Neural cell (in vitro differentiated cells): ENCODE measurements around the gene NHEJ1. TPM values are rescaled to one million over a fixed set of nuclear protein-coding genes. Genes with fewer than 3 reads are reported as not detected.

ENCODE experiments used
- H2AFZ ChIP-seq: fragments of 200-600, 300-800 bp; sonication (generic), shearing (Covaris generic); 2 replicates; pipeline ENCODE4 v1.6.0; 2014; ENCODE audit warnings: low read depth, mild to moderate bottlenecking, antibody characterized with exemption, low read length, moderate library complexity
- H3F3A ChIP-seq: fragments of 200-600 bp; shearing (Covaris generic); 2 replicates; pipeline ENCODE4 v1.6.1; 2016; ENCODE audit warnings: mild to moderate bottlenecking, moderate library complexity, mixed read lengths, antibody characterized with exemption, low read length; ENCODE audit not compliant: insufficient read depth, poor library complexity, severe bottlenecking
- H3K27ac ChIP-seq: fragments of 200-600, 300-800 bp; sonication (generic), shearing (Covaris generic); 2 replicates; pipeline ENCODE4 v1.5.1; 2014; ENCODE audit warnings: mild to moderate bottlenecking, low read length, moderate library complexity
- H3K27me3 ChIP-seq: fragments of 300-800, 200-600 bp; sonication (generic), shearing (Covaris generic); 2 replicates; pipeline ENCODE4 v1.6.0; 2014; ENCODE audit warnings: mild to moderate bottlenecking, low read depth, low read length, moderate library complexity; ENCODE audit not compliant: insufficient read depth
- H3K36me3 ChIP-seq: fragments of 300-800, 200-600 bp; sonication (generic), shearing (Covaris generic); 2 replicates; pipeline ENCODE4 v1.5.1; 2014; ENCODE audit warnings: mild to moderate bottlenecking, antibody characterized with exemption, low read length, moderate library complexity; ENCODE audit not compliant: insufficient read depth
- H3K4me2 ChIP-seq: fragments of 300-800, 200-600 bp; sonication (generic), shearing (Covaris generic); 2 replicates; pipeline ENCODE4 v1.6.0; 2014; ENCODE audit warnings: mild to moderate bottlenecking, low read length
- H3K4me3 ChIP-seq: fragments of 300-800, 200-600 bp; sonication (generic), shearing (Covaris generic); 2 replicates; pipeline ENCODE4 v1.5.1; 2014; ENCODE audit warnings: mild to moderate bottlenecking, low read length, moderate library complexity
- H3K79me2 ChIP-seq: fragments of 200-600 bp; shearing (Covaris generic); replicated peaks from 2 replicates; pipeline ENCODE4 v1.6.0; 2014; ENCODE audit warnings: mild to moderate bottlenecking, low read length, moderate library complexity; ENCODE audit not compliant: insufficient read depth
- H3K9ac ChIP-seq: fragments of 300-800, 200-600 bp; sonication (generic), shearing (Covaris generic); 2 replicates; pipeline ENCODE4 v1.6.1; 2016; ENCODE audit warnings: mild to moderate bottlenecking, low read length, mixed read lengths
- H3K9me2 ChIP-seq: fragments of 200-600 bp; shearing (Covaris generic); 2 replicates; pipeline ENCODE4 v1.6.1; 2016; ENCODE audit warnings: mild to moderate bottlenecking, low read length, mixed read lengths; ENCODE audit not compliant: insufficient read depth
- H3K9me3 ChIP-seq: fragments of 200-600, 300-800 bp; sonication (generic), shearing (Covaris generic); 2 replicates; pipeline ENCODE4 v1.6.1; 2016; ENCODE audit warnings: mild to moderate bottlenecking, mixed run types, low read length, moderate library complexity, mixed read lengths
- H4K20me1 ChIP-seq: fragments of 200-600 bp; shearing (Covaris generic); 2 replicates; pipeline ENCODE4 v1.6.1; 2016; ENCODE audit warnings: mild to moderate bottlenecking, mixed run types; ENCODE audit not compliant: insufficient read depth
- CTCF ChIP-seq: fragments of 450-650 bp; IDR thresholded peaks from 2 replicates; pipeline ENCODE4 v1.5.1; 2014; ENCODE audit warnings: antibody characterized with exemption, mild to moderate bottlenecking, moderate library complexity; ENCODE audit not compliant: poor library complexity, severe bottlenecking
- EP300 ChIP-seq: fragments of 450-650 bp; conservative IDR thresholded peaks from 2 replicates; pipeline ENCODE4 v1.6.1; 2014; ENCODE audit warnings: antibody characterized with exemption, mild to moderate bottlenecking, moderate library complexity; ENCODE audit not compliant: poor library complexity, severe bottlenecking
- EZH2 ChIP-seq: fragments of 200-600, 300-800 bp; shearing (Covaris generic), sonication (generic); IDR thresholded peaks from 2 replicates; pipeline ENCODE4 v1.6.1; 2014; ENCODE audit warnings: antibody characterized with exemption, low read length, borderline replicate concordance, mild to moderate bottlenecking; ENCODE audit not compliant: insufficient read depth, poor library complexity, severe bottlenecking
- MXI1 ChIP-seq: fragments of 450-650 bp; conservative IDR thresholded peaks from 2 replicates; pipeline ENCODE4 v1.6.1; 2014; ENCODE audit warnings: antibody characterized with exemption, mild to moderate bottlenecking; ENCODE audit not compliant: poor library complexity, severe bottlenecking
- POLR2AphosphoS5 ChIP-seq: IDR thresholded peaks from 2 replicates; pipeline ENCODE4 v1.6.1; 2012
- RAD21 ChIP-seq: fragments of 450-650 bp; conservative IDR thresholded peaks from 2 replicates; pipeline ENCODE4 v1.6.1; 2014; ENCODE audit warnings: antibody characterized with exemption, mild to moderate bottlenecking, moderate library complexity
- SMC3 ChIP-seq: fragments of 450-650 bp; conservative IDR thresholded peaks from 2 replicates; pipeline ENCODE4 v1.6.1; 2014; ENCODE audit warnings: antibody characterized with exemption, mild to moderate bottlenecking, moderate library complexity; ENCODE audit not compliant: poor library complexity
- TAF1 ChIP-seq: IDR thresholded peaks from 2 replicates; pipeline ENCODE4 v1.6.1; 2012; ENCODE audit warnings: low read depth
- polyA plus RNA-seq: library from polyadenylated mRNA; depleted of rRNA; stranded (reverse); fragments of >200 nt; gene quantifications from 2 replicates; pipeline ENCODE4 v1.2.3, GENCODE V29; 2014
- TF ChIP-seq, protein P1 (sequence below): IDR thresholded peaks from 2 replicates; pipeline ENCODE4 v1.6.1; 2012; ENCODE audit warnings: borderline replicate concordance

NHEJ1 gene
- polyA plus RNA-seq, 1 donor from 2014 or later, result 12.7 TPM

DNA sequence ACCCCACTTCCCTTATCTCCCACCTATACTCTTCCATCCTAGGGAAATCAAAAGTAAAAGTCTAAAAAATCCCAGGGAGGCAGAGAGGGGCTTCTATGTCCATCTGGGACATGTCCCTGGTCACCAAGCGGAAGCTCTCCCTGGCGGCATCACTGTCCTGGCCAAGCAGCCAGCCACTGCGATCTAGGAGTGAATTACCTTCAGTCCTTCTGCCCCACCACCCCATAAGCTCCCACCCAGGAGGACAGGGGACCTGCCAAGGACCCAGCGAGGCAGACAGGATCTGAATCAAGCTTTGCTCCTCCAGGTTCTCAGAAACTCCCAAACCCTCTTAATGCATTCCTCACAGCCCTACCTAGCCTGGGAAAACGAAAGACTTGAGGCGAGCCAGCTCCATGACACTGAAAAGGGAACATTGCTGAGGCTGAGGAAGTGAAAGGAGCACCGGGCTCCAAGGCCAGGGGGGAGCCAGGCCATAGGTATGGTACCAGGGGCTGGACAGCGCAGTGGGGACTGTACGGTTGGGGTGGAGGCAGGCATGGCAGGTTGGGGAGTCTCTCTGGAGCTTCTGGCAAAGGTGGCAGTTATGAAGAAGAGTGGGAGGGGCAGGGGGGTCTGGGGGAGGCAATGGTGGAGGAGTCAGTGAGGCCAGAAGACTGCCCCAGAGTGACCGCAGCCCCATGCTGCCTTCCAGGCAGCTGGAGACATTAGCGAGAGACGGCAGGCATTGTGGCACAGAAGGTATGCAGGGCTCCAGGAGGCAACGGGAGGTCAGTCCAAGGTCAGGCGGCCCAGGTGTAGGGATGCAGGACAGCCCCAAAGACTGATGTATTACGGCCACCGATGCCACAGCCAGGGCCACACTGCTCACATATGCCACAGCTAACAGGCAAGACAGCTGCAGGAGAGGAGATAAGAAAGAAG, 11.9 kb upstream of the NHEJ1 start:
- no peaks in the 10 kb centered on the region for H3K9me2 ChIP-seq
- H3K9ac ChIP-seq, result no peak overlapping the region
- TF ChIP-seq SMC3, result no peak
- TF ChIP-seq EP300, result no peak
- no peak for TF ChIP-seq EZH2
- no peak for TF ChIP-seq POLR2AphosphoS5

DNA sequence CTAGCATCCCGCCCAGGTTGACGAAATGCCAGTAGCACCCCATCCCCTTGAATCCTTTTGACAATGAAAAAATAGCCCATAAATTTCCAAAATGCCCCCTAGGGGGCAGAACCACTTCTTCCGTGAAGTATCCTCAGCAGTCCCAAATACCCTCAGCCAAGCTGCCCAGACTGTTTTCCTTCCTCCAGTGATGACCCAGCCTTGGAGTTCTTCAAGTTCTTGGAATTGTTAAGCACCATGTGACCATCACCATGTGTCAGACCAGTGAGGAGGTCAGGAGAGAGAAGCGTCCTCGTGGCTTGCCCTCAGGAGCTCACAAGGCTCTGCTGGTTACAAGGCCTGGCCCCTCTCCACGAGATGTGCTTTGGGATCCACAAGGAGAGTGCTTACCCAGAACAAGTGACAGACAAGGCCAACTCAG, 10.6 kb upstream of the NHEJ1 start:
- no peak overlapping the region for H3K9ac ChIP-seq
- H3K36me3 ChIP-seq, result no peaks in the 10 kb centered on the region
- H2AFZ ChIP-seq, result no peak overlapping the region
- H3K9me2 ChIP-seq, result no peaks in the 10 kb centered on the region
- H3K9me3 ChIP-seq, result no peaks in the 10 kb centered on the region
- no peaks in the 10 kb centered on the region for H3F3A ChIP-seq
- no peak overlapping the region for H3K4me3 ChIP-seq
- TF ChIP-seq SMC3 (no peak), RAD21 (peak; percentile 28), EZH2 (no peak), TAF1 (no peak), MXI1 (no peak), POLR2AphosphoS5 (no peak), CTCF (peak; percentile 63), EP300 (no peak)
- TF ChIP-seq, protein P1, sequence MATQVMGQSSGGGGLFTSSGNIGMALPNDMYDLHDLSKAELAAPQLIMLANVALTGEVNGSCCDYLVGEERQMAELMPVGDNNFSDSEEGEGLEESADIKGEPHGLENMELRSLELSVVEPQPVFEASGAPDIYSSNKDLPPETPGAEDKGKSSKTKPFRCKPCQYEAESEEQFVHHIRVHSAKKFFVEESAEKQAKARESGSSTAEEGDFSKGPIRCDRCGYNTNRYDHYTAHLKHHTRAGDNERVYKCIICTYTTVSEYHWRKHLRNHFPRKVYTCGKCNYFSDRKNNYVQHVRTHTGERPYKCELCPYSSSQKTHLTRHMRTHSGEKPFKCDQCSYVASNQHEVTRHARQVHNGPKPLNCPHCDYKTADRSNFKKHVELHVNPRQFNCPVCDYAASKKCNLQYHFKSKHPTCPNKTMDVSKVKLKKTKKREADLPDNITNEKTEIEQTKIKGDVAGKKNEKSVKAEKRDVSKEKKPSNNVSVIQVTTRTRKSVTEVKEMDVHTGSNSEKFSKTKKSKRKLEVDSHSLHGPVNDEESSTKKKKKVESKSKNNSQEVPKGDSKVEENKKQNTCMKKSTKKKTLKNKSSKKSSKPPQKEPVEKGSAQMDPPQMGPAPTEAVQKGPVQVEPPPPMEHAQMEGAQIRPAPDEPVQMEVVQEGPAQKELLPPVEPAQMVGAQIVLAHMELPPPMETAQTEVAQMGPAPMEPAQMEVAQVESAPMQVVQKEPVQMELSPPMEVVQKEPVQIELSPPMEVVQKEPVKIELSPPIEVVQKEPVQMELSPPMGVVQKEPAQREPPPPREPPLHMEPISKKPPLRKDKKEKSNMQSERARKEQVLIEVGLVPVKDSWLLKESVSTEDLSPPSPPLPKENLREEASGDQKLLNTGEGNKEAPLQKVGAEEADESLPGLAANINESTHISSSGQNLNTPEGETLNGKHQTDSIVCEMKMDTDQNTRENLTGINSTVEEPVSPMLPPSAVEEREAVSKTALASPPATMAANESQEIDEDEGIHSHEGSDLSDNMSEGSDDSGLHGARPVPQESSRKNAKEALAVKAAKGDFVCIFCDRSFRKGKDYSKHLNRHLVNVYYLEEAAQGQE, result no peak
- H4K20me1 ChIP-seq, result no peaks in the 10 kb centered on the region
- H3K27me3 ChIP-seq, result no peaks in the 10 kb centered on the region
- H3K4me2 ChIP-seq, result no peak overlapping the region
- peaks cover 4% of the 10 kb centered on the region for H3K79me2 ChIP-seq
- H3K27ac ChIP-seq, result no peak overlapping the region

More for the DNA sequence above, 11.9 kb upstream of the NHEJ1 start:
- H3K79me2 ChIP-seq, result peaks cover 4% of the 10 kb centered on the region
- no peak overlapping the region for H3K27ac ChIP-seq
- no peak overlapping the region for H3K4me2 ChIP-seq
- H3K9me3 ChIP-seq, result no peaks in the 10 kb centered on the region
- no peaks in the 10 kb centered on the region for H4K20me1 ChIP-seq
- H3K4me3 ChIP-seq, result no peak overlapping the region
- H3F3A ChIP-seq, result peaks cover 3% of the 10 kb centered on the region
- H3K36me3 ChIP-seq, result no peaks in the 10 kb centered on the region
- no peaks in the 10 kb centered on the region for H3K27me3 ChIP-seq
- no peak overlapping the region for H2AFZ ChIP-seq
